AG09309 (cell line): ENCODE results near the gene OR52H1.

Source experiments
- DNase-seq: peaks from one replicate; pipeline ENCODE4 v3.0.0-alpha.2; 2010; ENCODE audit warnings: low read depth
- H3K4me3 ChIP-seq: 2 replicates; pipeline ENCODE4 v1.5.1; 2011; ENCODE audit warnings: mild to moderate bottlenecking, low read depth, low read length, moderate library complexity; ENCODE audit not compliant: control insufficient read depth
- CTCF ChIP-seq: IDR thresholded peaks from 2 replicates; pipeline ENCODE4 v1.5.1; 2011; ENCODE audit warnings: mild to moderate bottlenecking, low read depth, low read length, inconsistent platforms; ENCODE audit not compliant: insufficient read depth, control insufficient read depth; ENCODE audit errors: missing control alignments

OR52H1 gene

GRCh38 chr11:5556596-5557188 lies 8.4 kb upstream of the OR52H1 start:
- no peak for TF ChIP-seq CTCF
- no peak for DNase-seq
- H3K4me3 ChIP-seq = no peak overlapping the region

- no peak for TF ChIP-seq CTCF
- H3K4me3 ChIP-seq = no peak overlapping the region
- no peak for DNase-seq
These were observed 5.0 kb upstream of the OR52H1 start for GRCh38 chr11:5553343-5553742.

GRCh38 chr11:5550440-5551095 lies 2.2 kb upstream of the OR52H1 start:
- no peak overlapping the region for H3K4me3 ChIP-seq
- peak; percentile 10 for DNase-seq
- no peak for TF ChIP-seq CTCF

GRCh38 chr11:5547982-5548381 lies 358 bp downstream of the OR52H1 start:
- no peak for DNase-seq
- H3K4me3 ChIP-seq = no peak overlapping the region
- no peak for TF ChIP-seq CTCF

- no peak overlapping the region for H3K4me3 ChIP-seq
- no peak for TF ChIP-seq CTCF
- DNase-seq = no peak
These were observed 1.9 kb downstream of the OR52H1 start for GRCh38 chr11:5546457-5546856.

- TF ChIP-seq CTCF = no peak
- no peak for DNase-seq
- H3K4me3 ChIP-seq = no peak overlapping the region
These were observed 6.9 kb downstream of the OR52H1 start for GRCh38 chr11:5541427-5541826.

GRCh38 chr11:5536482-5536881 lies 11.9 kb downstream of the OR52H1 start:
- TF ChIP-seq CTCF = no peak
- no peak for DNase-seq
- H3K4me3 ChIP-seq = no peak overlapping the region
